ENCODE data around the gene CIDEC. TPM values are rescaled to one million over a fixed set of nuclear protein-coding genes. Genes with fewer than 3 reads are reported as not detected.

Gene CIDEC
- total and polyA plus RNA-seq, 5 experiments from 2014 or later: 0.26 to 0.31 TPM; not detected in 3

DNA sequence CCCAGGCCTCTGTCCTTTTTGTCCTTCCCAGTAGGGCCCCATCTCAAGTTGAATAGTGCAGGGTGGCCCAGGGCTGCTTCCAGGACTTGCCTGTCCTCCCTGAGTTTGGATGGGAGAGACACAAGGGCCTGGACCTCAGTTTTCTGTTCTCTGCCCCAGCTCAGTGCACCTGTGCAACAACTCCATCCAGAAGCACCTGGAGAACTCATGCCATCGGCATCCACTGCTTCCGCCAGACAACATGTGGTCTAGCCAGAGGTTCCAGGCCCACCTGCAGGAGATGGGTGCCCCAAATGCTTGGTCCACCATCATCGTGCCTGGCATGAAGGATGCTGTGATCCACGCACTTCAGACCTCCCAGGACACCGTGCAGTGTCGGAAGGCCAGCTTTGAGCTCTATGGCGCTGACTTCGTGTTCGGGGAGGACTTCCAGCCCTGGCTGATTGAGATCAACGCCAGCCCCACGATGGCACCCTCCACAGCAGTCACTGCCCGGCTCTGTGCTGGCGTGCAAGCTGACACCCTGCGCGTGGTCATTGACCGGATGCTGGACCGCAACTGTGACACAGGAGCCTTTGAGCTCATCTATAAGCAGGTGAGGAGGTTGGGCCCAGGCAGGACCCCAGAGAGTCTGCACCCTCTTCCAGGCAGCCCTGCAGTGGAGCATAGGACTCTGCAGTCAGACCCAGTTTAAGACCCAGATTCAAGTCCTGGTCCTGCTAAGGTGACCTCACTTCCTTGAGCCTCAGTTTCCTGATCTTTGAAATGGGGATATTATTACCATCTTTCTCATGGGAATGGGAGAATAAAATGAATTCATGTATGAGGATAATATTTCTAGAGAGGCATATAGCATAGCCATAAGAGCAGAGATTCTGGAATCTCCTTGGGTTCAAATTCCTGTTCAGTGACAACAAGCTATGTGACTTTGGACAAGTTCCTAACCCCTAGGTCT lies 51.0 kb downstream of the CIDEC start:
- Mint-ChIP-seq H3K4me1 (peaks cover 5 to 10% (median 7%) of the 10 kb centered on the region in 4 donors), H3K4me3 (no peak overlapping the region), H3K36me3 (peaks cover 0 to 17% (median 3%) of the 10 kb centered on the region in 3 donors), H3K27me3 (no peaks in the 10 kb centered on the region), H3K27ac (peak overlapping the region in 1 of 10 donors; percentile 34), H3K9me3 (no peaks in the 10 kb centered on the region)
- no peak for ATAC-seq
- DNase-seq: no peak
- POLR2A ChIA-PET: interaction anchor here (0.7 kb wide), 1 partner anchor 17 kb away, joined by 3 read pairs; no protein-coding TSS in a partner anchor

DNA sequence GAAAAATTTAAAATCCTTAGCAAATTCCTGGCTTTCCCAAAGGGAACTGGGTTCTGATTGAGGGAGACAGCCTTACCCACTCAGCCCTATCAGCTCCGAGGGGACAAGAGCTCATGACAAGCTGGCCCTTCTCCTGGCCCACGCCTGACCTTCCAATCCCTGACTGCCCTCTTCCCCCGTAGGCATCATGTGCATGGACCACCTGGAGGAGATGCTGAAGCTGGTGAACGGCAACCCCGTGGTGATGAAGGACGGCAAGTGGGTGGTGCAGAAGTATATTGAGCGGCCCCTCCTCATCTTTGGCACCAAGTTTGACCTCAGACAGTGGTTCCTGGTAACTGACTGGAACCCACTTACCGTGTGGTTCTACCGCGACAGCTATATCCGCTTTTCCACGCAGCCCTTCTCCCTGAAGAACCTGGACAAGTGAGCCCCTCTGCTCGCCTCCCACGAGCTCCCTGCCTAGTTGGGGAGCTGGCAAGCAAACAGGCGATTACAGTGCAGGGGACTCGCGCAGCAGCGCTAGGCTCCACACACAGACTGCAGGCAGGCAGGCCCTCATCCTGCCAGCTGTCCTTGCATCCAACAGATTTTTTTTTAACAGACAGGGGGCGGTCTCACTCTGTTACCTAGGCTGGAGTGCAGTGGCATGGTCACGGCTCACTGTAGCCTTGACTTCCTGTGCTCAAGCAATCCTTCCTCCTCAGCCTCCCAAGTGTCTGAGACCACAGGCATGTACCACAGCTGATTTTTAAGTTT lies 53.1 kb downstream of the CIDEC start:
- POLR2A ChIA-PET: interaction anchor here (1.3 kb wide), 1 partner anchor 17 kb away, joined by 3 read pairs; the partner anchor contains the start of gene RPUSD3
- no peaks in the 10 kb centered on the region for H3K27me3 Mint-ChIP-seq
- no peak for DNase-seq
- H3K36me3 Mint-ChIP-seq: peaks cover 0 to 13% (median 3%) of the 10 kb centered on the region in 3 donors
- peak in 1 of 2 donors; percentile 39 for ATAC-seq
- H3K27ac Mint-ChIP-seq: no peak overlapping the region
- no peaks in the 10 kb centered on the region for H3K9me3 Mint-ChIP-seq
- H3K4me3 Mint-ChIP-seq: no peak overlapping the region
- peaks cover 6 to 10% (median 7%) of the 10 kb centered on the region in 4 donors for H3K4me1 Mint-ChIP-seq

DNA sequence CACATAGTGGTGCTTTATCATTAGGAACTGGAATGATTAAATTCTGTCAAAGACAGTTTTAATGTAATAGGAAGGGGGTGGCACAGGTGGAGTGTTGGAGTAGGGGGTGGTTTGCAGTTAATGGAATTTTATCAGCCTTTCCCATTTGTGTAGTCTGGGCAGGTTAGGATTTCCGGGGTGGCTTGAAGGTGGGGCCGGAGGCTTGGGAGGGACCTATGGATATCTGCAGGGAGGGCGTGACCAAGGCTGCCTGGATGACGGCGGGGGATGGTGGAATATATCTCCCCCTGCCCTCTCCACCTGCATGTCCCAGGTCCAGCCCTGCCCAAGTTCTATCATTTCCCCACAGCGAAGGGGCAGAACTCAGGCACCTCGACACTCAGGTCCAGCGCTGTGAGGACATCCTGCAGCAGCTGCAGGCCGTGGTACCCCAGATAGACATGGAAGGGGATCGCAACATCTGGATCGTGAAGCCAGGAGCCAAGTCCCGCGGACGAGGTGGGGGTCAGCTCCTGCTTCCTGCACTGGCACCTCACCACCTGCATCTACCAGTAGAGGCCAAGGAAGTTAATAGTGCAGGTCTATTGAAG lies 54.5 kb downstream of the CIDEC start:
- POLR2A ChIA-PET: interaction anchor here (0.7 to 1.0 kb wide), 2 partner anchors 16 to 45 kb away, joined by 3 to 6 read pairs; partner anchors contain the start of gene TTLL3
- Mint-ChIP-seq H3K9me3 (no peaks in the 10 kb centered on the region), H3K4me1 (peaks cover 0 to 2% (median 0%) of the 10 kb centered on the region in 4 donors), H3K36me3 (peaks cover 0 to 6% (median 3%) of the 10 kb centered on the region in 3 donors), H3K27me3 (no peaks in the 10 kb centered on the region), H3K4me3 (no peak overlapping the region), H3K27ac (no peak overlapping the region)
- no peak for ATAC-seq
- no peak for DNase-seq

GRCh38 chr3:9820946-9821345 lies 59.1 kb downstream of the CIDEC start:
- DNase-seq (no peak), ATAC-seq (peak in 1 of 2 donors; percentile 39)
- Mint-ChIP-seq H3K27me3 (no peaks in the 10 kb centered on the region), H3K4me3 (no peak overlapping the region), H3K9me3 (no peaks in the 10 kb centered on the region), H3K36me3 (peaks cover 0 to 2% (median 0%) of the 10 kb centered on the region in 3 donors), H3K27ac (peak overlapping the region in 1 of 10 donors; percentile 52), H3K4me1 (peaks cover 0 to 4% (median 0%) of the 10 kb centered on the region in 4 donors)
- POLR2A ChIA-PET: no interaction called here

DNA sequence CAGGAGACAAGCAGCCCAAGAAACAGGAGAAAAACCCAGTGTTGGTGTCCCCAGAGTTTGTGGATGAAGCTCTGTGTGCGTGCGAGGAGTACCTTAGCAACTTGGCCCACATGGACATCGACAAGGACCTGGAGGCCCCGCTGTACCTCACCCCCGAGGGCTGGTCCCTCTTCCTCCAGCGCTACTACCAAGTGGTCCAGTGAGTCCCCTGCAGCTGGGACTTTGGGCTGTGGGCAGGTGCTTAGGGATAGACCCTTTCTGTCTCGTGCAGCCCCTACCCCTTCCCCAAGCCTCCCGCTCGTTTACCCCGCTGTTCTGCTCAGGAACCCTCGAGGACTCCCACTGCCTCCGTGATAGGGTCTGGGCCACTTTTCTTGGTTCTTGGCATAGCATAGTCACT lies 59.5 kb downstream of the CIDEC start:
- Mint-ChIP-seq H3K27me3 (no peaks in the 10 kb centered on the region), H3K4me3 (no peak overlapping the region), H3K27ac (peak overlapping the region in 1 of 10 donors; percentile 28), H3K36me3 (peaks cover 0 to 2% (median 0%) of the 10 kb centered on the region in 3 donors), H3K9me3 (no peaks in the 10 kb centered on the region), H3K4me1 (peaks cover 0 to 4% (median 0%) of the 10 kb centered on the region in 4 donors)
- POLR2A ChIA-PET: no interaction called here
- ATAC-seq: no peak
- DNase-seq: no peak

GRCh38 chr3:9818666-9819335 lies 61.3 kb downstream of the CIDEC start:
- POLR2A ChIA-PET: no interaction called here
- Mint-ChIP-seq H3K27ac (peak overlapping the region in 1 of 10 donors; percentile 45), H3K4me3 (no peak overlapping the region), H3K36me3 (peaks cover 0 to 2% (median 0%) of the 10 kb centered on the region in 3 donors), H3K9me3 (no peaks in the 10 kb centered on the region), H3K4me1 (peaks cover 0 to 3% (median 0%) of the 10 kb centered on the region in 4 donors), H3K27me3 (no peaks in the 10 kb centered on the region)
- no peak for DNase-seq
- ATAC-seq: no peak

- Mint-ChIP-seq H3K27ac (no peak overlapping the region), H3K9me3 (no peaks in the 10 kb centered on the region), H3K36me3 (peaks cover 0 to 6% (median 0%) of the 10 kb centered on the region in 3 donors), H3K27me3 (no peaks in the 10 kb centered on the region), H3K4me3 (no peak overlapping the region), H3K4me1 (peaks cover 0 to 5% (median 0%) of the 10 kb centered on the region in 4 donors)
- DNase-seq (no peak), ATAC-seq (no peak)
- POLR2A ChIA-PET: no interaction called here
These were observed 62.6 kb downstream of the CIDEC start for GRCh38 chr3:9817436-9817835.

Other genes with a start within 250 kb of the CIDEC start
- gene MTMR14, start 230.7 kb downstream of the CIDEC start, total RNA-seq: 10 to 100 TPM; 94.0 to 97.8 TPM
- gene MTMR14, start 230.7 kb downstream of the CIDEC start, polyA plus RNA-seq: 10 to 100 TPM; 52.8 to 58.9 (median 57.9) TPM
- gene CPNE9, start 176.4 kb downstream of the CIDEC start, total RNA-seq: under 1 TPM in 1 of 2 experiments, not detected in 1; 0.55 TPM
- not detected for gene CPNE9, start 176.4 kb downstream of the CIDEC start, polyA plus RNA-seq
- gene BRPF1, start 148.5 kb downstream of the CIDEC start, total RNA-seq: 10 to 100 TPM; 41.2 to 43.9 TPM
- gene BRPF1, start 148.5 kb downstream of the CIDEC start, polyA plus RNA-seq: 10 to 100 TPM in 2 of 3 donors, 1 to 10 TPM in 1; 8.8 to 24.9 (median 10.8) TPM
- 10 to 100 TPM; 25.7 to 27.0 TPM for gene OGG1, start 130.3 kb downstream of the CIDEC start, total RNA-seq
- gene OGG1, start 130.3 kb downstream of the CIDEC start, polyA plus RNA-seq: 10 to 100 TPM; 15.3 to 20.7 (median 18.0) TPM
- under 1 TPM; 0.31 to 0.96 TPM for gene CAMK1, start 110.3 kb downstream of the CIDEC start, total RNA-seq
- gene CAMK1, start 110.3 kb downstream of the CIDEC start, polyA plus RNA-seq: 1 to 10 TPM in 2 of 3 donors, under 1 TPM in 1; 0.17 to 1.1 (median 1.1) TPM
- 10 to 100 TPM; 33.3 to 35.9 TPM for gene TADA3, start 87.8 kb downstream of the CIDEC start, total RNA-seq
- 10 to 100 TPM; 38.2 to 51.2 (median 44.1) TPM for gene TADA3, start 87.8 kb downstream of the CIDEC start, polyA plus RNA-seq
- 100 to 1,000 TPM; 134 to 146 TPM for gene ARPC4, start 87.2 kb downstream of the CIDEC start, total RNA-seq
- 100 to 1,000 TPM; 201 to 229 (median 225) TPM for gene ARPC4, start 87.2 kb downstream of the CIDEC start, polyA plus RNA-seq
- 10 to 100 TPM; 64.5 to 65.6 TPM for gene TTLL3, start 70.0 kb downstream of the CIDEC start, total RNA-seq
- gene TTLL3, start 70.0 kb downstream of the CIDEC start, polyA plus RNA-seq: 1 to 10 TPM; 1.3 to 2.5 (median 2.2) TPM
- gene RPUSD3, start 36.2 kb downstream of the CIDEC start, total RNA-seq: 10 to 100 TPM; 44.0 to 52.8 TPM
- 10 to 100 TPM; 55.6 to 62.4 (median 59.1) TPM for gene RPUSD3, start 36.2 kb downstream of the CIDEC start, polyA plus RNA-seq
- 10 to 100 TPM; 38.0 to 40.4 TPM for gene JAGN1, start 10.4 kb upstream of the CIDEC start, total RNA-seq
- 10 to 100 TPM; 38.4 to 48.5 (median 39.8) TPM for gene JAGN1, start 10.4 kb upstream of the CIDEC start, polyA plus RNA-seq
- gene IL17RE, start 22.6 kb upstream of the CIDEC start, total RNA-seq: 1 to 10 TPM in 1 of 2 experiments, under 1 TPM in 1; 0.88 to 1.3 TPM
- gene IL17RE, start 22.6 kb upstream of the CIDEC start, polyA plus RNA-seq: under 1 TPM in 2 of 3 donors, not detected in 1; 0.16 to 0.64 TPM
- under 1 TPM; 0.39 to 0.66 TPM for gene IL17RC, start 36.8 kb upstream of the CIDEC start, total RNA-seq
- gene IL17RC, start 36.8 kb upstream of the CIDEC start, polyA plus RNA-seq: 10 to 100 TPM in 1 of 3 donors, 1 to 10 TPM in 2; 9.5 to 10.0 (median 9.8) TPM
- 10 to 100 TPM; 53.4 to 58.3 TPM for gene CRELD1, start 53.6 kb upstream of the CIDEC start, total RNA-seq
- gene CRELD1, start 53.6 kb upstream of the CIDEC start, polyA plus RNA-seq: 10 to 100 TPM; 25.5 to 33.3 (median 29.2) TPM
- gene PRRT3, start 72.2 kb upstream of the CIDEC start, total RNA-seq: 1 to 10 TPM; 5.5 to 6.3 TPM
- gene PRRT3, start 72.2 kb upstream of the CIDEC start, polyA plus RNA-seq: 1 to 10 TPM; 2.2 to 4.4 (median 3.1) TPM
- 10 to 100 TPM; 31.3 to 35.6 TPM for gene EMC3, start 106.6 kb upstream of the CIDEC start, total RNA-seq
- 10 to 100 TPM; 52.6 to 61.5 (median 55.4) TPM for gene EMC3, start 106.6 kb upstream of the CIDEC start, polyA plus RNA-seq
- gene FANCD2, start 146.2 kb upstream of the CIDEC start, total RNA-seq: 10 to 100 TPM; 21.5 to 25.5 TPM
- 1 to 10 TPM; 3.9 to 5.6 (median 4.7) TPM for gene FANCD2, start 146.2 kb upstream of the CIDEC start, polyA plus RNA-seq
- not detected for gene FANCD2OS, start 228.0 kb upstream of the CIDEC start, total RNA-seq
- gene FANCD2OS, start 228.0 kb upstream of the CIDEC start, polyA plus RNA-seq: not detected
- gene BRK1, start 235.4 kb upstream of the CIDEC start, total RNA-seq: 10 to 100 TPM; 59.8 to 67.7 TPM
- 100 to 1,000 TPM; 202 to 259 (median 250) TPM for gene BRK1, start 235.4 kb upstream of the CIDEC start, polyA plus RNA-seq

Data from naive thymus-derived CD8-positive, alpha-beta T cell (primary cell).